GM12873 (cell line): ENCODE data around the gene ZNF606.

Source experiments
- TF ChIP-seq, protein P1 (sequence below): IDR thresholded peaks from 2 replicates; pipeline ENCODE4 v1.5.1; 2012; ENCODE audit warnings: low read depth, mild to moderate bottlenecking, moderate library complexity, low read length, control low read depth; ENCODE audit not compliant: insufficient read depth; ENCODE audit errors: missing control alignments

The ZNF606 gene

DNA sequence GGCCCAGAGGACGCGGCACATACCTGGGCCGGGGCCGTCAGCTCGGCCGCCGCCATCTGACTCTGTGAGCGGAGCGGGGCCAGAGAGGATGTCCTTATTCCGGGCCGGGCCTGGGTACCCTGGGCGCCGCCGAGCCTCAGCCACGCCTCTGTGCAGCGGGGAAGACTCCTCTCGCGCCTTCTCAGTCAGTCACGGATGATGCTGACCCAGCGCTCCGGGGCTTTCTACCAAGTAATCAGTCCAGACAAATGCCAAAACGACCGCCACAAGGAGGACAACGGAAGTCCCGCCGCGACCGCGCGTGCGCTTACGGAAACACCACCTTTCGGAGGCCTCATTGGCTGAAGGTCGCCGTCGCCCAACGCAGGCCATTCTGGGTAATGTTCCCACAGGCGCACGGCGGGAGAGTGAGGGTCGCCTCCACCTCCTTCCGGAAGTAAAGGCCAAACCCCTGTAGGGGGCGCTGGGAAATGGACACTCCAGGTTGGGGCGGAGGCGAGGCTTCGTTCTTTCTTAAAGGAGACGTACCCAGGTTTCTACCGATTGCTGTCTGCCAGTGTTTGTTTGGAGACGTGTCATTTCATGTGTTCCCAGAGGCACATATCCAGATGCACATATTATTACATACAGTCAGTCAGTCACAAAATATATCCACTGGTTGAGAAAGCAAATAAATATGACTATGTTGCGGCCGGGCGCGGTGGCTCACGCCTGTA lies 55.0 kb downstream of the ZNF606 start, which contains the start of gene ZNF256:
TSS of gene ZNF256 (minus strand) at position 288 of the 716 bp plus-strand sequence. CDS start at position 56, 232 bp downstream.
- TF ChIP-seq, protein P1, sequence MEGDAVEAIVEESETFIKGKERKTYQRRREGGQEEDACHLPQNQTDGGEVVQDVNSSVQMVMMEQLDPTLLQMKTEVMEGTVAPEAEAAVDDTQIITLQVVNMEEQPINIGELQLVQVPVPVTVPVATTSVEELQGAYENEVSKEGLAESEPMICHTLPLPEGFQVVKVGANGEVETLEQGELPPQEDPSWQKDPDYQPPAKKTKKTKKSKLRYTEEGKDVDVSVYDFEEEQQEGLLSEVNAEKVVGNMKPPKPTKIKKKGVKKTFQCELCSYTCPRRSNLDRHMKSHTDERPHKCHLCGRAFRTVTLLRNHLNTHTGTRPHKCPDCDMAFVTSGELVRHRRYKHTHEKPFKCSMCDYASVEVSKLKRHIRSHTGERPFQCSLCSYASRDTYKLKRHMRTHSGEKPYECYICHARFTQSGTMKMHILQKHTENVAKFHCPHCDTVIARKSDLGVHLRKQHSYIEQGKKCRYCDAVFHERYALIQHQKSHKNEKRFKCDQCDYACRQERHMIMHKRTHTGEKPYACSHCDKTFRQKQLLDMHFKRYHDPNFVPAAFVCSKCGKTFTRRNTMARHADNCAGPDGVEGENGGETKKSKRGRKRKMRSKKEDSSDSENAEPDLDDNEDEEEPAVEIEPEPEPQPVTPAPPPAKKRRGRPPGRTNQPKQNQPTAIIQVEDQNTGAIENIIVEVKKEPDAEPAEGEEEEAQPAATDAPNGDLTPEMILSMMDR = peak; percentile 62

DNA sequence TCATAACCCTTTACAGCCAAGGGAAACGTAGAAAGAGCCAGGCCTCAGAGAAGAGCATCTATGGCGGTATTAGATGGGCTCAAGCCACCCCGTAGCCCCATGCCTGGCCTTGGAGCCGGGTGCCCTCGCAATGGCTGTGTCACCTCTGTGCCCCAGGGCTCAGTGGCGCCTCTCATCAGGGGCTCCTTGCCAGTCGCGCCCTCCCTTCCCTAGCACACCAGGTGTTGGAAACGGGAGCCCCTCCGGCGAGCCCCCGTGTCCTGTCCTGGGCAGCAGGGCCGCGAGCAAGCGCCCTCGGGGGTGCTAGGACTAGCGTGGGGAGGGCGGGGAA lies 55.6 kb downstream of the ZNF606 start:
- TF ChIP-seq, protein P1 = no peak

DNA sequence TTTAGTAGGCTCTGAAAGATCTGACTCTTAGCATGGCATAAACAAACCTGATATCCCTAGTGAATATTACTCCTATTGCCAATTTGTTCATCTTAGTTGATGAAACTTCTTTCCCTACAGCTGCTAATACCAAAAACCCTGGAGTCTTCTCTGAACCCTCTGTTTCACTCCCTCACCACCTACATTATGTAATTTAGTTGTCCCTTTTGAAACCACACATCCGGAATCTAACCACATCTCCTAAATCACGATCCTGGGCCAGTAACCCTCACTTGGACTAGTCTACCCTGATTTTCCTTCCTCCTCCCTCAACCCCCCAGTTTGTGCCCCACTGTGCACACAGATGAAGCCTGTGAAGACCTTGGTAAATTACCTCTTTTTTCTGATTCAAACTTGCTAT lies 56.3 kb downstream of the ZNF606 start:
- TF ChIP-seq, protein P1 = no peak

DNA sequence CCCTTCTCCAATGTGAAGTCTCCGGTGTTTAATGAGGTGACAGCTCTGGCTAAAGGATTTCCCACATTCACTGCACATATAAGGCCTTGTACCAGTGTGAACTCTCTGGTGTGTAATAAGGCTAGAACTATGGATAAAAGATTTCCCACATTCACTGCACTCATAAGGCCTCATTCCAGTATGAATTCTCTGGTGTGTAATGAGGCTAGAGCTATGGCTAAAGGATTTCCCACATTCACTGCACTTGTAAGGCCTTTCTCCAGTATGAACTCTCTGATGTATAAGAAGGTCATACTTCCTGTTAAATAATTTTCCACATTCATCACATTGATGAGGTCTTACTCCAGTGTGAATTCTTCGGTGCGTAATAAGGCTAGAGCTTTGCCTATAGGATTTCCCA lies 61.0 kb downstream of the ZNF606 start:
- TF ChIP-seq, protein P1 = no peak

DNA sequence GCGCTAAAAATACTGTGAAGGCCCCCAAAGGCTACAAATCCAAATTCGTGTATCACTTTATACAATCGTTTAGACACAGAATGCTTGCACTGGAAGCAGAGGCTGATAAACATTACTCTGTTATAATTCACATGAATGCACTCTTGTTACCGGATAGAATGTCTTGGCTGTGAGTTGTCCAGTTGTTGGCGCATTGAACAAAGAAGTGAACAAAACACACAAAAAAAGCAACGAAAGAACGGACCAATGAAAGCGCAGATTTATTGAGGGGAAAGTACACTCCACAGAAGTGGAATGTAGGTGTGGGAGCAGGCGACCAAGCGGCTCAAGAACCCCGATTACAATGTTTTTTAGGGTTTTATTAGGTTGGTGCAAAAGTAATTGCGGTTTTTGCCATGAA lies 66.9 kb downstream of the ZNF606 start:
- TF ChIP-seq, protein P1 = no peak

DNA sequence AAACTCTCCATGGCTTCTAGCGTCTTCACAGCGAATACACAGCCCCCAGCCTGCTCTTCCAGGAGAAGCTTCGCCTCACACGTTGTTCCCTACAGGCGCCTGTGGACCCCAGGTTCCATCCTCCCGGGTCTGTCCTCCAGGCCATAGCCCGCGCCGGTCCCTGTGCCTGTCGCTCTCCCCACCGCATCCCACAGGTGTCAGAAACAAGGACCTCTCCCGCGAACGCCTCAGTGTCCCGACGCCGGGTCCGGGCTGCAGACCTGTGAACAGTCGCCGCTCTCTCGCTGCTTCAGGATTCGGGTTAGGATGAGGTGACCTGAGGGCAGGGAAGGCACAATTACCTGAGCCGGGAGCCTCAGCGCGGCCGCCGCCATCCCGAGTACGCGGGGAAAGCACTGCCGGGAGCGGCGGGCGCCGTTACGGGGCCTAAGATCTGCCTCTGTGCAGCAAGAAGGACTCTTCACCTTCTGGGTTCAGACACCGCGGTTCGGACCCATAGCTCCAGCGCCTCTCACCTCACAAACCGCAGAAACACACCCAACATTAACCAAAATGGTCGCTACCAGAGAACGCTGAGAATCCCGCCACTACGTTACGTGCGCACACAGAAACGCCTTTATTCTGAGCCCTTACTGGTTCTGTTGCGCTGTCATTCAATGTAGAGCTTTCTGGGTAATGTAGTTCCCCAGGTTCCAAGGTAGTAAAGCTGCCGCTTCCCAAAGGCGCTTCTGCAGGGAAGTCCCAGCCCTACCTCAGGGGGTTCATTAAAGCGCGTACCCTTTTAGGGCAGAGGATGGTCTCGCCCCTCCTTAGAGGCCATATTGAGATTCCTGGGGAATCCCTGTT lies 67.6 kb downstream of the ZNF606 start, which contains the start of gene ZNF418:
TSS of gene ZNF418 (minus strand) at position 583 of the 846 bp plus-strand sequence. CDS start 1,580 bp downstream, outside the sequence.
- TF ChIP-seq, protein P1 = no peak

DNA sequence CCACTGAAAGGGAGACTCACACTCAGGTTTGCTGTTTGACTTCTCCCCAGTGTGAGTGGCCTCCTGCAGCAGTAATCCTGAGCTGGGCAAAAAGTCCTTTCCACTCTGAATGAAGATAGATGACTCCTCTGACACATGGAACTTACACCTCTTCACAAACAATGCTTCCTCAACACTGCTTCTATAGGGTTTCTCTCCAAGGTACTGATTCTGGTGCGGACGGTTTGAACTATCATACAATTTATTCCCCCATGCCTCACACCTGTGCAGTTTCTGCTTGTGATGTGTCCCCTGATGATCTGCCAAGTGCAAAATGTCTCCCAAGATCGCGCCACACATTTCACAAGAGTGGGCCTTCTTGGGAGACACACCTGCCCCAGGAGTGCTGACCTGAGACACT lies 75.0 kb downstream of the ZNF606 start:
- TF ChIP-seq, protein P1 = no peak
